ENCODE results near the gene CSTPP1.

DNA sequence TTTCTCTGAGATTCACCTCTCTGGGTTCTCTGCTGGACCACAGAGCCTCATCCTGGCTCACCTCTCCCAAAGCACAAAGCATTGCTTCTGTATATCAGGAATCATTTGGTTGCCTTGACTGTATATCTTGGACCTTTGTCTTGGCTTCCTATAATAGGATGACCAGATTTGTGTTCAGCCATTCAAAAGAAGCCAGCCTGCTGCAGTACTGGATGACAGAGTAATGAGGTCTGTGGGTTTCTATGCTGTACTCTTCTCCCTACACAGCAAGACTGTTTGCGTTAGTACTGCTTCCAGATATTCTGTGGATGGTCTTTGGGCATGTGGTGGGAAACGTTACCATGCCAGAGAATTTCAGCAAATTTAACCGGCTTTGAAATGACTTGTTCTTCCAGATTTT lies 200.4 kb downstream of the CSTPP1 start:
- TF ChIP-seq POLR2A (IDR thresholded peaks at IDR 0.05) (no peak), EP300 (IDR thresholded peaks at IDR 0.05) (no peak)
- TF ChIP-seq, protein P1, sequence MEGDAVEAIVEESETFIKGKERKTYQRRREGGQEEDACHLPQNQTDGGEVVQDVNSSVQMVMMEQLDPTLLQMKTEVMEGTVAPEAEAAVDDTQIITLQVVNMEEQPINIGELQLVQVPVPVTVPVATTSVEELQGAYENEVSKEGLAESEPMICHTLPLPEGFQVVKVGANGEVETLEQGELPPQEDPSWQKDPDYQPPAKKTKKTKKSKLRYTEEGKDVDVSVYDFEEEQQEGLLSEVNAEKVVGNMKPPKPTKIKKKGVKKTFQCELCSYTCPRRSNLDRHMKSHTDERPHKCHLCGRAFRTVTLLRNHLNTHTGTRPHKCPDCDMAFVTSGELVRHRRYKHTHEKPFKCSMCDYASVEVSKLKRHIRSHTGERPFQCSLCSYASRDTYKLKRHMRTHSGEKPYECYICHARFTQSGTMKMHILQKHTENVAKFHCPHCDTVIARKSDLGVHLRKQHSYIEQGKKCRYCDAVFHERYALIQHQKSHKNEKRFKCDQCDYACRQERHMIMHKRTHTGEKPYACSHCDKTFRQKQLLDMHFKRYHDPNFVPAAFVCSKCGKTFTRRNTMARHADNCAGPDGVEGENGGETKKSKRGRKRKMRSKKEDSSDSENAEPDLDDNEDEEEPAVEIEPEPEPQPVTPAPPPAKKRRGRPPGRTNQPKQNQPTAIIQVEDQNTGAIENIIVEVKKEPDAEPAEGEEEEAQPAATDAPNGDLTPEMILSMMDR (IDR thresholded peaks at IDR 0.05) = no peak

All from tibial nerve (tissue), 4 donors.